Measurements from ENCODE around the gene FOXD3.
"Not testable (repeated sequence)": the region's sequence is repeated elsewhere in the genome, so short reads cannot be mapped to it uniquely, and the experiment has no call there.

Gene FOXD3

DNA sequence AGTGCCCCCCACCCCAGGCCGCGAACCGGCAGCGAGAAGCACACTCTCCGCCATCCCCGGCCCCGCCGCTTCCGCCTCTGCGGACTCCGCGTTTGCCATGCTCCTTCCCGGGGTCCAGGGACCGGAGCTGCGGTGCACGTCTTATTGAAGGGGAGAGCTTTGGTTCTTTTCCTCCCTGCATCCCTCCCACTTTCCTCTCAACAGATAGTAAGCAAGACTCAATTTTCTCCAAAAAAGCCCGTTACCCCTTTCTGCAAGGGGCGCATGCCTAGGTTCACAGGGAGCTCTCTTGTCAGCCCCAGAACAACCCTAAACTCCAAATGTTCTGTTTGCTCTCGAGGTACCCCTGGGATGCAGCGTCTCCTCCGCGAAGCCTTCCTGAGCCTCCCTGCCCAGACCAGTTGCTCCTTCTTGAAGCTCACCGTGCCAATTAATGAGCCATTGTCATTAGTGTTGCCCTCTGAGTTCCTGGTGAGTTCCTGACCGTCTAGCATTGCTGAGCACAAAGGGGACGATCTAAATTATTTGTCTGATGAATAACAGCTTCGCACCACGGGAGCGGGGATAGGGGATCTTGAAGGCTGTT lies 8.1 kb downstream of the FOXD3 start:
- DNase-seq (ENCODE audit: low read depth) = no peak
- no peak for TF ChIP-seq MYC (IDR thresholded peaks at IDR 0.05; ENCODE audit: low read depth, low read length)
- TF ChIP-seq, protein P1, sequence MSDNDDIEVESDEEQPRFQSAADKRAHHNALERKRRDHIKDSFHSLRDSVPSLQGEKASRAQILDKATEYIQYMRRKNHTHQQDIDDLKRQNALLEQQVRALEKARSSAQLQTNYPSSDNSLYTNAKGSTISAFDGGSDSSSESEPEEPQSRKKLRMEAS (IDR thresholded peaks at IDR 0.05; ENCODE audit: low read depth, low read length) = no peak
- TF ChIP-seq, protein P2, sequence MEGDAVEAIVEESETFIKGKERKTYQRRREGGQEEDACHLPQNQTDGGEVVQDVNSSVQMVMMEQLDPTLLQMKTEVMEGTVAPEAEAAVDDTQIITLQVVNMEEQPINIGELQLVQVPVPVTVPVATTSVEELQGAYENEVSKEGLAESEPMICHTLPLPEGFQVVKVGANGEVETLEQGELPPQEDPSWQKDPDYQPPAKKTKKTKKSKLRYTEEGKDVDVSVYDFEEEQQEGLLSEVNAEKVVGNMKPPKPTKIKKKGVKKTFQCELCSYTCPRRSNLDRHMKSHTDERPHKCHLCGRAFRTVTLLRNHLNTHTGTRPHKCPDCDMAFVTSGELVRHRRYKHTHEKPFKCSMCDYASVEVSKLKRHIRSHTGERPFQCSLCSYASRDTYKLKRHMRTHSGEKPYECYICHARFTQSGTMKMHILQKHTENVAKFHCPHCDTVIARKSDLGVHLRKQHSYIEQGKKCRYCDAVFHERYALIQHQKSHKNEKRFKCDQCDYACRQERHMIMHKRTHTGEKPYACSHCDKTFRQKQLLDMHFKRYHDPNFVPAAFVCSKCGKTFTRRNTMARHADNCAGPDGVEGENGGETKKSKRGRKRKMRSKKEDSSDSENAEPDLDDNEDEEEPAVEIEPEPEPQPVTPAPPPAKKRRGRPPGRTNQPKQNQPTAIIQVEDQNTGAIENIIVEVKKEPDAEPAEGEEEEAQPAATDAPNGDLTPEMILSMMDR (IDR thresholded peaks at IDR 0.05; ENCODE audit: low read depth, low read length) = no peak
- H3K4me3 ChIP-seq (ENCODE audit: low read depth, low read length) = no peak overlapping the region

DNA sequence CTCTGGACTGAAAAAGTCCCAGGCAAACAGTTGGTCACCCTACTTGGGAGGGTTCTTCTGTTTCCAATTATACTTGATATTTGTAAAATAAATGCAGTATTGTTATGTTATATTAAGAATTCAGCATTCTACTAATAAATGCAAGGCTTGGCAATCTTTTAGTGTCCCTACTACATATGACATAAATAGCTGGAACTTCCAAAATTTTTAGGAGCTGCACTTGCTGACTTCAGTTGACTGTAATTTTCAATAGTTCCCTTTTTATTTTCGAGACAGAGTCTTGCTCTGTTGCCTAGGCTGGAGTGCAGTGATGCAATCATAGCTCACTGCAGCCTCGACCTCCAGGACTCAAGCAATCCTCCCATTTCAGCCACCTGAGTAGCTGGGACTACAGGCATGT lies 20.0 kb downstream of the FOXD3 start:
- TF ChIP-seq, protein P1 (IDR thresholded peaks at IDR 0.05; ENCODE audit: low read depth, low read length) = no peak
- TF ChIP-seq MYC (IDR thresholded peaks at IDR 0.05; ENCODE audit: low read depth, low read length) (no peak), POLR2A (IDR thresholded peaks at IDR 0.05; ENCODE audit: extremely low read depth, insufficient read length) (no peak)
- TF ChIP-seq, protein P2 (IDR thresholded peaks at IDR 0.05; ENCODE audit: low read depth, low read length) = no peak
- H3K4me3 ChIP-seq (ENCODE audit: low read depth, low read length) = no peak overlapping the region
- no peak for DNase-seq (ENCODE audit: low read depth)

DNA sequence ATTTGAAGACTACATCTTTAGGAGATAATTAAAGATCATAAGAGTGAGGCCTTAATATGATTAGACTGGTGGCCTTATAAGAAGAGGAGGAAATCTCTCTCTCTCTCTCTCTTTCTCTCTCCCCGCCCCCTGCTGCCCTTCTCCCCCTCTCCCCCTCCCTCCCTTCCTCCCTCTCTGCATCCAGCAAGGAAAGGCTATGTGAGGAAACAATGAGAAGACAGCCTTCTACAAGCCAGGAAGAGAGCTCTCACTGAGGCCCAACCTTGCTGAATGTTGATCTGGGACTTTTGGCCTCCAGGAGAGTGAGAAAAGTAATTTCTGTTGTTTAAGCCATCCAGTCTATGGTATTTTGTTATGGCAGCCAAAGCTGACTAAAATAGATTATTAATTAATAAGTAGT lies 21.6 kb downstream of the FOXD3 start:
- no peak for DNase-seq (ENCODE audit: low read depth)
- TF ChIP-seq, protein P2 (IDR thresholded peaks at IDR 0.05; ENCODE audit: low read depth, low read length) = no peak
- TF ChIP-seq MYC (IDR thresholded peaks at IDR 0.05; ENCODE audit: low read depth, low read length) = no peak
- TF ChIP-seq, protein P1 (IDR thresholded peaks at IDR 0.05; ENCODE audit: low read depth, low read length) = no peak
- TF ChIP-seq POLR2A (IDR thresholded peaks at IDR 0.05; ENCODE audit: extremely low read depth, insufficient read length) = no peak
- no peak overlapping the region for H3K4me3 ChIP-seq (ENCODE audit: low read depth, low read length)

DNA sequence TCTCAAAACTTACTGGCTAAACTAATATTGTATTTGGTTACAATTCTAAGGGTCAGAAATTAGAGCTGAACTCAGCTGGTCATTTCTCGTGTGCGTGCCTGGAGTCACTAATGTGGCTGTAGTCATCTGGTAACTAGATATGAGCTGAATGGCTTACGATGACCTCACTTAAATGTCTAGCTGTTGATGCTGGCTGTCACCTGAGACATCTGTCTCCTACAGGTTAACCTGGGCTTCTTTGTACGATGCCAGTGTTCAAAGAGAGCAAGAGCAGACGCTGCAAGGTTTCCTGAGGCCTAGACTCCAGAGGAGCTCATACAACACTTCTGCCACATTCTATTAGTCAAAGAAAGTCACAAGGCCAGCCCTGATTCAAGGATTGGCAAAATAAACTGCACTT lies 28.0 kb downstream of the FOXD3 start:
- H3K4me3 ChIP-seq (ENCODE audit: low read depth, low read length) = no peak overlapping the region
- no peak for TF ChIP-seq POLR2A (IDR thresholded peaks at IDR 0.05; ENCODE audit: extremely low read depth, insufficient read length)
- TF ChIP-seq, protein P1 (IDR thresholded peaks at IDR 0.05; ENCODE audit: low read depth, low read length) = no peak
- DNase-seq (ENCODE audit: low read depth) = no peak

DNA sequence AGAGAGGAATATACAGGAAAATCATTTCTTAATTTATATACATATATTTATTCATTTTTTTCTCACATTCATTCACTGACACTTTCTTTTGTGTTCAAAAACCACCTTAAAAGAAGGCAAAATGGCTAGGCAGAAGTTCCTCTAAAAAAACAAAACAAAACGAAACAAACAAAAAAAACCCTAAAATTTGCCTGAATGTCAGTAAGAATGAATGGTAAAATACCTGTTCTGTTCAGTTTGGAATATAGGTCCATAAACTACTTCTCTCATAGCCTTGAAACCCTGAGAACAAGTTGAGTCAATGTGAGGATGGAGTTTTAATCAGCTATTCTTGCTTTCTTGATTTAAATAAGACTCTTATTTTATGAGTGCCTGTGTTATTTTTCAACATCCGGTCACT lies 30.4 kb downstream of the FOXD3 start:
- no peak for DNase-seq (ENCODE audit: low read depth)
- no peak overlapping the region for H3K4me3 ChIP-seq (ENCODE audit: low read depth, low read length)
- TF ChIP-seq MYC (IDR thresholded peaks at IDR 0.05; ENCODE audit: low read depth, low read length) (no peak), POLR2A (IDR thresholded peaks at IDR 0.05; ENCODE audit: extremely low read depth, insufficient read length) (no peak)
- TF ChIP-seq, protein P1 (IDR thresholded peaks at IDR 0.05; ENCODE audit: low read depth, low read length) = no peak
- TF ChIP-seq, protein P2 (IDR thresholded peaks at IDR 0.05; ENCODE audit: low read depth, low read length) = no peak

DNA sequence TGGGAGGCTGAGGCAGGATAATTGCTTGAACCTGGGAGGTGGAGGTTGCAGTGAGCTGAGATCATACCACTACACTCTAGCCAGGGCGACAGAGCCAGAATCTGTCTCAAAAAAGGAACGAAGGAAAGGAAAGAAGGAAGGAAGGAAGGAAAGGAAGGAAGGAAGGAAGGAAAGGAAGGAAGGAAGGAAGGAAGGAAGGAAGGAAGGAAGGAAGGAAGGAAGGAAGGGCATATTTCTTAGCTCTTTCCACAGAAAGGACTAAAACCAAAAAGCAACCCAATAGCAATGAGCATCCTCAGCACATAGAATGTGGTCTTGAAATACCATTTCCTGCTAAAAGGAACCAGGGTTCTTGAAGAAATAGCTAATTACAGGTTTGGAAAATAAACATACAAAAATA lies 33.9 kb downstream of the FOXD3 start:
- H3K4me3 ChIP-seq (ENCODE audit: low read depth, low read length); DNase-seq (ENCODE audit: low read depth): not testable (repeated sequence)

DNA sequence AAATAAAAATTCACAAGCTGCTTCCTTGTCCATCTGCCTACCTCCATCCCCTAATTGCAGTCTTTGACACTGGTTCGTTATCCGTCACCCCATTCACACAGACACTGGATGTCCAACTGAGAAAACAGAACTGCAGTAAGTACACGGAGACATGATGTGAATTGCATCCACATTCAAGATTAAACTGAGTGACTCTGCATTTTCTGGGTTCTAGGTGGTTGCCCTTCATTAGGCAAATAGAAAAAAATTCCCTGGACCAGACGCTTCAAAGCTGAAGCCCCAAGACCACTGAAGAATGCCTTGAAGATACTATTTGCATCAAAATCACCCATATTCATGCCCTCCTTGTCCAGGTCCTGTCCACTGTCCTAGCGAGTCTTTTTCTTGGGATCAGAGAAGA lies 37.2 kb downstream of the FOXD3 start:
- TF ChIP-seq POLR2A (IDR thresholded peaks at IDR 0.05; ENCODE audit: extremely low read depth, insufficient read length) (no peak), MYC (IDR thresholded peaks at IDR 0.05; ENCODE audit: low read depth, low read length) (no peak)
- TF ChIP-seq, protein P1 (IDR thresholded peaks at IDR 0.05; ENCODE audit: low read depth, low read length) = no peak
- TF ChIP-seq, protein P2 (IDR thresholded peaks at IDR 0.05; ENCODE audit: low read depth, low read length) = no peak
- no peak for DNase-seq (ENCODE audit: low read depth)
- no peak overlapping the region for H3K4me3 ChIP-seq (ENCODE audit: low read depth, low read length)
